ENCODE results near the gene HYPK. TPM values are rescaled to one million over a fixed set of nuclear protein-coding genes. Genes with fewer than 3 reads are reported as not detected.
A peak's percentile ranks its signal among the peaks of the same experiment; 100 is the strongest.

The HYPK gene
- total and polyA plus RNA-seq, 2 experiments from 2014 or later, result 8.2 to 19.9 TPM

DNA sequence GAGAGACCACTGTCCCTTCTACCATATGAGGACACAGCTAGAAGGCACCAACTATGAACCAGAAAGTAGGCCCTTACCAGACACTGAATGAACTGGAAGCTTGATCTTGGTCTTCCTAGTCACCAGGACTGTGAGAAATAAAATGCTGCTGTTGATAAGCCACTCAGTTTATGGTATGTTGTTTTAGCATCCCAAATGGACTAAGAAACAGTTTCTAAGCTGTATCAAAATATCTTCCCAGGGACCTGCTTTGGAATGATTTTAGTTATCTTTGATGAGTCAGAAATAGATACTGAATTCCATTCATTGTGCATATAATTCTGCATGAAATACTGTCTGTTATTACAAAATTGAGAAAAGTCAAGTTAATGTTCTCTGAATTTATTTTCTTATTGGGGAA lies 45.0 kb downstream of the HYPK start:
- Histone ChIP-seq H3K4me1 (ENCODE audit: insufficient read depth) (no peaks in the 10 kb centered on the region), H3K9me2 (ENCODE audit: insufficient read depth) (no peaks in the 10 kb centered on the region), H3F3A (ENCODE audit: insufficient read depth) (no peaks in the 10 kb centered on the region), H2AFZ (no peak overlapping the region), H3K27me3 (replicated peaks; ENCODE audit: insufficient read depth) (no peaks in the 10 kb centered on the region), H3K36me3 (ENCODE audit: low read depth) (no peaks in the 10 kb centered on the region), H4K20me1 (ENCODE audit: insufficient read depth) (no peaks in the 10 kb centered on the region), H3K79me2 (ENCODE audit: insufficient read depth) (no peaks in the 10 kb centered on the region), H3K4me2 (ENCODE audit: unreplicated experiment) (no peak overlapping the region), H3K4me3 (no peak overlapping the region), H3K27ac (no peak overlapping the region), H3K9ac (no peak overlapping the region), H3K9me3 (ENCODE audit: low read depth) (no peaks in the 10 kb centered on the region)
- TF ChIP-seq EZH2phosphoT487 (IDR thresholded peaks at IDR 0.05; ENCODE audit: insufficient read depth, low read depth) (no peak), EZH2 (IDR thresholded peaks at IDR 0.05; ENCODE audit: insufficient read depth, poor library complexity, severe bottlenecking) (no peak)
- in situ Hi-C loops (cut with MboI), result no loop called here
- DNase-seq, result no peak

GRCh38 chr15:43851251-43851650 lies 50.9 kb downstream of the HYPK start:
- 99 to 100% methylated on average over 3 of the region's 3 CpGs for WGBS, 2 experiments (ENCODE audit: low coverage in 1 of 2, low lambda C conversion rate in 2 of 2, missing lambda C conversion rate in 2 of 2)
- Histone ChIP-seq H3K9me3 (ENCODE audit: low read depth) (no peaks in the 10 kb centered on the region), H3K4me2 (ENCODE audit: unreplicated experiment) (no peak overlapping the region), H3K9me2 (ENCODE audit: insufficient read depth) (no peaks in the 10 kb centered on the region), H3K27me3 (replicated peaks; ENCODE audit: insufficient read depth) (no peaks in the 10 kb centered on the region), H3K79me2 (ENCODE audit: insufficient read depth) (no peaks in the 10 kb centered on the region), H3K4me1 (ENCODE audit: insufficient read depth) (no peaks in the 10 kb centered on the region), H3K27ac (no peak overlapping the region), H4K20me1 (ENCODE audit: insufficient read depth) (no peaks in the 10 kb centered on the region), H3K9ac (no peak overlapping the region), H3K4me3 (no peak overlapping the region), H3K36me3 (ENCODE audit: low read depth) (0 out of 2 replicates have a peak, but pooled peaks cover 7% of the 10 kb centered on the region), H3F3A (ENCODE audit: insufficient read depth) (no peaks in the 10 kb centered on the region), H2AFZ (no peak overlapping the region)
- in situ Hi-C loops (cut with MboI), result no loop called here
- no peak for TF ChIP-seq EZH2phosphoT487 (IDR thresholded peaks at IDR 0.05; ENCODE audit: insufficient read depth, low read depth)
- no peak for TF ChIP-seq EZH2 (IDR thresholded peaks at IDR 0.05; ENCODE audit: insufficient read depth, poor library complexity, severe bottlenecking)
- DNase-seq, result no peak

GRCh38 chr15:43852607-43853006 lies 52.2 kb downstream of the HYPK start:
- Histone ChIP-seq H3K9me3 (ENCODE audit: low read depth) (no peaks in the 10 kb centered on the region), H3K79me2 (ENCODE audit: insufficient read depth) (no peaks in the 10 kb centered on the region), H3K4me1 (ENCODE audit: insufficient read depth) (no peaks in the 10 kb centered on the region), H3F3A (ENCODE audit: insufficient read depth) (no peaks in the 10 kb centered on the region), H3K4me3 (no peak overlapping the region), H3K27ac (no peak overlapping the region), H3K9me2 (ENCODE audit: insufficient read depth) (no peaks in the 10 kb centered on the region), H3K4me2 (ENCODE audit: unreplicated experiment) (no peak overlapping the region), H3K9ac (no peak overlapping the region), H3K27me3 (replicated peaks; ENCODE audit: insufficient read depth) (no peaks in the 10 kb centered on the region), H3K36me3 (ENCODE audit: low read depth) (0 out of 2 replicates have a peak, but pooled peaks cover 7% of the 10 kb centered on the region), H4K20me1 (ENCODE audit: insufficient read depth) (no peaks in the 10 kb centered on the region), H2AFZ (no peak overlapping the region)
- in situ Hi-C loops (cut with MboI), result no loop called here
- no peak for DNase-seq
- TF ChIP-seq EZH2 (IDR thresholded peaks at IDR 0.05; ENCODE audit: insufficient read depth, poor library complexity, severe bottlenecking) (no peak), EZH2phosphoT487 (IDR thresholded peaks at IDR 0.05; ENCODE audit: insufficient read depth, low read depth) (no peak)
- WGBS, 2 experiments (ENCODE audit: low coverage in 1 of 2, low lambda C conversion rate in 2 of 2, missing lambda C conversion rate in 2 of 2), result 97% methylated on average over 4 of the region's 4 CpGs

MicroRNAs within 50 kb of the gene (microRNA counts, 767-probe panel; counts per million panel counts)
- microRNA hsa-miR-1282, result 447 counts per million, percentile 86 among the panel's probes with 10 or more counts

Small RNA genes within 50 kb of the gene (microRNA-seq; reads per million reads assigned to microRNA genes)
- not detected for gene MIR1282 (ENCODE audit: borderline number of aligned reads)

Small RNA genes within 50 kb of the gene (small RNA-seq; reads per million reads assigned to genes)
- not detected for gene MIR1282 (ENCODE audit: low read depth, low replicate concordance)

Other genes with a start within 250 kb of the HYPK start
- gene PPIP5K1, start 210.4 kb upstream of the HYPK start, total RNA-seq (2014; rRNA removed; shearing (Covaris generic)), result 8.0 and 13.1 TPM in 2 replicates
- gene PPIP5K1, start 210.4 kb upstream of the HYPK start, polyA plus RNA-seq (2016; fragmentation: Nextera tagmentation; extraction: Ambion mirVana), result 7.0 and 8.2 TPM in 2 replicates
- not detected in 2 replicates for gene CKMT1B, start 206.6 kb upstream of the HYPK start, total RNA-seq (2014; rRNA removed; shearing (Covaris generic))
- gene CKMT1B, start 206.6 kb upstream of the HYPK start, polyA plus RNA-seq (2016; fragmentation: Nextera tagmentation; extraction: Ambion mirVana), result not detected in 2 replicates
- gene STRC, start 181.8 kb upstream of the HYPK start, total RNA-seq (2014; rRNA removed; shearing (Covaris generic)), result under 0.01 TPM in 1 of 2 replicates, not detected in the other
- 0.08 TPM in 1 of 2 replicates, not detected in the other for gene STRC, start 181.8 kb upstream of the HYPK start, polyA plus RNA-seq (2016; fragmentation: Nextera tagmentation; extraction: Ambion mirVana)
- gene CATSPER2, start 151.8 kb upstream of the HYPK start, total RNA-seq (2014; rRNA removed; shearing (Covaris generic)), result 0.38 TPM in 1 of 2 replicates, not detected in the other
- gene CATSPER2, start 151.8 kb upstream of the HYPK start, polyA plus RNA-seq (2016; fragmentation: Nextera tagmentation; extraction: Ambion mirVana), result 1.2 and 1.7 TPM in 2 replicates
- gene CKMT1A, start 106.7 kb upstream of the HYPK start, total RNA-seq (2014; rRNA removed; shearing (Covaris generic)), result not detected in 2 replicates
- gene CKMT1A, start 106.7 kb upstream of the HYPK start, polyA plus RNA-seq (2016; fragmentation: Nextera tagmentation; extraction: Ambion mirVana), result not detected in 2 replicates
- gene PDIA3, start 54.2 kb upstream of the HYPK start, total RNA-seq (2014; rRNA removed; shearing (Covaris generic)), result 215 and 224 TPM in 2 replicates
- gene PDIA3, start 54.2 kb upstream of the HYPK start, polyA plus RNA-seq (2016; fragmentation: Nextera tagmentation; extraction: Ambion mirVana), result 1,087 and 1,111 TPM in 2 replicates
- gene ELL3, start 23.6 kb upstream of the HYPK start, total RNA-seq (2014; rRNA removed; shearing (Covaris generic)), result 5.2 and 6.4 TPM in 2 replicates
- gene ELL3, start 23.6 kb upstream of the HYPK start, polyA plus RNA-seq (2016; fragmentation: Nextera tagmentation; extraction: Ambion mirVana), result 1.4 and 1.5 TPM in 2 replicates
- gene SERF2, start 8.3 kb upstream of the HYPK start, total RNA-seq (2014; rRNA removed; shearing (Covaris generic)), result 996 and 1,573 TPM in 2 replicates
- 3,240 and 3,311 TPM in 2 replicates for gene SERF2, start 8.3 kb upstream of the HYPK start, polyA plus RNA-seq (2016; fragmentation: Nextera tagmentation; extraction: Ambion mirVana)
- gene SERINC4, start 379 bp upstream of the HYPK start, total RNA-seq (2014; rRNA removed; shearing (Covaris generic)), result not detected in 2 replicates
- gene SERINC4, start 379 bp upstream of the HYPK start, polyA plus RNA-seq (2016; fragmentation: Nextera tagmentation; extraction: Ambion mirVana), result not detected in 2 replicates
- 14.4 and 24.6 TPM in 2 replicates for gene MFAP1, start 24.1 kb downstream of the HYPK start, total RNA-seq (2014; rRNA removed; shearing (Covaris generic))
- 30.2 and 33.1 TPM in 2 replicates for gene MFAP1, start 24.1 kb downstream of the HYPK start, polyA plus RNA-seq (2016; fragmentation: Nextera tagmentation; extraction: Ambion mirVana)
- gene WDR76, start 26.4 kb downstream of the HYPK start, total RNA-seq (2014; rRNA removed; shearing (Covaris generic)), result 9.0 and 11.3 TPM in 2 replicates
- 4.1 and 5.3 TPM in 2 replicates for gene WDR76, start 26.4 kb downstream of the HYPK start, polyA plus RNA-seq (2016; fragmentation: Nextera tagmentation; extraction: Ambion mirVana)

Measured in GM23248 (cell line).